GM19452 (cell line): ENCODE results near the gene ASIC2.
"Not testable (repeated sequence)": the region's sequence is repeated elsewhere in the genome, so short reads cannot be mapped to it uniquely, and the experiment has no call there.

Experiments
- ATAC-seq: cut with Tn5 transposase; IDR thresholded peaks from one replicate; pipeline ENCODE4 v1.9.1; 2021; ENCODE audit not compliant: unreplicated experiment

The ASIC2 gene

DNA sequence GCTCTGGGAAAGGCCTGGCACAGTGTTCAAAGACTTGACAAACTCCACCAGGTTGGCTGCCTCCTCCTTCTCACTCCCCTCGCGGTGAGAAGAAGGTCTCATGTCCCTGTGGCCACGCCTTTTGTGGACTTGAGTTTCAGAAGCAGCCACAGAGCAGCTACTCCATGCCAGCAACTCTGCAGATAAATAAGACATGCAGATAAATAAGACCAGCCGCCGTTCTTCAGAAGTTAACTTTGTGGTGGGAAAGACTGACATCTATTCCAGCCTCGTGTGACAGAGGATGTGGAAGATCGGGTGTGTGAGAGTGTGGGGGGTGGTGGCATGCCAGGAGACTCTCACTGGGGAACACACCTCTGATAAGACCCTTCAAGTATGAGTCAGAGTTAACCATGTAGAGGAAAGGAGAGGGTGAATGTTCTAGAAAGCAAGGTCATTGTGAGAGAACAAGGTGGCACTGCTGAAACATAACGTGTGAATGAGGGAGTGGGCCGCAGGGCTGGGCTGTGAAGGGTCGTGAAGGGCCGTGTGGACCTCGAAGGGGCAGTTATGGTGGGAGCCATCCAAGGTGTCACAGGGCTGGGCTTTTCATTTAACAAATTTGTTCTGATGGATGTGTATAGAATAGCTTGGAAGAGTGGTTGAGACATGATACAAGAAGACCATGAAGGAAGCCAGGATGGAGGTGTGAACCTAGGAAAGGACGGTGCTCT lies 300.6 kb downstream of the ASIC2 start:
- no peak for ATAC-seq

DNA sequence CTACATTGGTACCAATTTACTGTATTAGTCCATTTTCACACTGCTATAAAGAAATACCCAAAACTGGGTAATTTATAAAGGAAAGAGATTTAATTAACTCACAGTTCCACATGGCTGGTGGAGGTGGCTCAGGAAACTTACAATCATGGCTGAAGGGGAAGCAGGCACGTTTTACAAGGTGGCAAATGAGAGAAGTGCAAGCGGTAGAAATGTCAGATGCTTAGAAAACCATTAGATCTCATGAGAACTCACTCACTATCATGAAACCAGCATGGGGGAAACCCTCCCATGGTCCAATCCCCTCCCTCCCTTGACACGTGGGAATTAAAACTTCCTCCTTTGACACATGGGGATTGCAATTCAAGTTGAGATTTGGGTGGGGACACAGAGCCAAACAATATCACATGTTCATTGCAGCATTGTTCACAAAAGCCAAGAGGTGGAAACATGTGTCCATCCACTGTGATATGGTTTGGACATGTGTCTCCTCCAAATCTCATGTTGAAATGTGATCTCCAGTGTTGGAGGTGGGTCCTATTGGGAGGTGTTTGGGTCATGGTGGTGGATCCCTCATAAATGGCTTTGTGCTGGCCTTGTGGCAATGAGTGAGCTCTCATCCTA lies 304.5 kb downstream of the ASIC2 start:
- no peak for ATAC-seq

DNA sequence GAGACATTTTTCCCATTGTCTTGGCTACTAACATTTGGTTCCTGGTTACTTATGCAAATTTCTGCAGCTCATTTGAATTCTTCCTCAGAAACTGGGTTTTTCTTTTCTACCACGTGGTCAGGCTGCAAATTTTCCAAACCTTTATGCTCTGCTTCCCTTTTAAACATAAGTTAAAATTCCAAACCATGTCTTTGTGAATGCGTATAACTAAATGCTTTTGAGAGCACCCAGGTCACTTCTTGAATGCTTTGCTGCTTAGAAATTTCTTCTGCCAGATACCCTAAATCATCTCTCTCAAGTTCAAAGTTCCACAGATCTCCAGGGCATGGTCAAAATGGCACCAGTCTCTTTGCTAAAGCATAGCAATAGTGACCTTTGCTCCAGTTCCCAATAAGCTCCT lies 305.2 kb downstream of the ASIC2 start:
- not testable (repeated sequence) for ATAC-seq

DNA sequence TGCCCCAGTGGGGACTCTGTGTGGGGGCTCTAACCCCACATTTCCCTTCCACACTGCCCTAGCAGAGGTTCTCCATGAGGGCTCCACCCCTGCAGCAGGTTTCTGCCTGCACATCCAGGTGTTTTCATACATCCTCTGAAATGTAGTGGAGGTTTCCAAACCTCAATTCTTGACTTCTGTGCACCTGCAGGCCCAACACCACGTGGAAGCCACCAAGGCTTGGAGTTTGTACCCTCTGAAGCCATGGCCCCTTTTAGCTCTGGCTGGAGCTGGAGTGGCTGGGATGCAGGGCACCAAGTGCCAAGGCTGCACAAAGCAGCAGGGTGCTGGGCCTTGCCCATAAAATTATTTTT lies 305.7 kb downstream of the ASIC2 start:
- ATAC-seq = not testable (repeated sequence)

DNA sequence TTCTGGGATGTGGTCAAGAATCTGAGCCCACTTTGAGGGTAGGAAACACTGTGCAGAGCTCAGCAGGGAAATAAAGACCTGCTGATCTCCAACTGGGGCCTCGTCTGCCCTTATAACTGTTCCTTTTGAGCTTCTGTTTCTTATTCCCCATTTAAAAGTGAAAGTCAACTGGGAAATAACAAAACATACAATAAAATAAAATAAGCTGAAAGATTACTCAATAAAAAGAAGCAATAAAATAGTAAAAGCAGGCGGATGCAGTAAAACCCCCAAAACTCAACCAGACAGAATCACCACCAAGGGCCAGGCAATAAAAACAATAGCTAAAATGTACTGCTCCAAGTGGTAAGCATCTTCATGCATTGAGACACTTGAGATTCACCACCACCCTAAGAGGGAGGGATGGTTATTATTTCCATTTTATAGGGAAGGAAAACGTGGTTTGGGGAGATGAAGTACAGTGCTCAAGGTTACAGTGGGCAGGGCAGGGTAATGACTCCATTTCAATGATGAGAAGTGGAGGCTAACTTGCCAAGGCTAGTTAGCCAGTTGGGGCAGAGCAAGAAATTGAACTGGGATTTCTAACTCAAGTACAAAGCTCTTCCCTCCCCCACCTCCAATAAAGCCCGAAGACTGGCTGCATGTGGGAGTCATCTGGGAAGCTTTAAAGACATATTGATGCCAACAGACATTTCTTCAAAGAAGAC lies 307.9 kb downstream of the ASIC2 start:
- no peak for ATAC-seq

DNA sequence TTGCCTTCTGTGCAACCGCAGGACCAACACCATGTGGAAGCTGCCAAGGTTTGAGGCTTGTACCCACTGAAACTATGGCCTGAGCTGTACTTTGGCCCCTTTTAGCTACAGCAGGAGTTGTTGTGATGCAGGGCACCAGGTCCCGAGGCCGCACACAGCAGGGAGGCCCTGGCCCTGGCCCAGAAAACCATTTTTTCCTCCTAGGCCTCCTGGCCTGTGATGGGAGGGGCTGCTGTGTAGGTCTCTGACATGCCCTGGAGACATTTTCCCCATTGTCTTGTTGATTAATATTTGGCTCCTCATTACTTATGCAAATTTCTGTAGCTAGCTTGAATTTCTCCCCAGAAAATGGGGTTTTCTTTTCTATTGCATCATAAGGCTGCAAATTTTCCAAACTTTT lies 311.5 kb downstream of the ASIC2 start:
- ATAC-seq = not testable (repeated sequence)

DNA sequence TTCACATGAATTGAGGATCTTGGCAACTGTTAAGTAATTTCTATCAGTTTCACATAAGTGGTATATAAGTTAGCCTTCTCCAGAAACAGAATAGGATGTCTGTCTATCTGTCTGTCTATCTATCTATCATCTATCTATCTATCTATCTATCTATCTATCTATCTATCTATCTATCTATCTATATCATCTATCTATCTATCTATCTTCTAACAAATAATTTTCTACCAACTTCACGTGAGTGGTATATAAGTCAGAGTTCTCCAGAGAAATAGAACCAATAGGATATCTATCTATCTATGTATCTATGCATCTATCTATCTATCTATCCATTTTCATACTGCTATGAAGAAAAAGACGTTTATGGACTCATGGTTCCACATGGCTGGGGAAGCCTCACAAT lies 312.9 kb downstream of the ASIC2 start:
- no peak for ATAC-seq

DNA sequence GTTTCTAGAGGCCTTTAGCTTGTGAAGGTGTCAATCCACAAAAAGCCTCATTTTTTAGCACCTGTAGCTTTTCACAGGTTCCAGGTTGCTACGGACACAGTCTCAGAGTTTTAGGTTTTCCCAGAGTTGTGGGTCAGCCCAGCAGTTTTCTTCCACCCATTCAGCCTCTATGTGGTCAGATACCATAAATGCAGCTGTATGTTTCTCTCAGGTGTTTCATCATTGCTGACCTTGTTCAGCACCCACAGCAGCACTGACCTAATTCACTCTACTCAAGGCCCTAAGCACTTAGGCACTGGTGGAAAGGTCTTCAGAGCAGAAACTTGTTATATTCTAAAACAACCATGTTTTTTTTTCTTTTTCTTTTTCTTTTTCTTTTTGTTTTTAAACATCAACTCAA lies 316.5 kb downstream of the ASIC2 start:
- no peak for ATAC-seq

DNA sequence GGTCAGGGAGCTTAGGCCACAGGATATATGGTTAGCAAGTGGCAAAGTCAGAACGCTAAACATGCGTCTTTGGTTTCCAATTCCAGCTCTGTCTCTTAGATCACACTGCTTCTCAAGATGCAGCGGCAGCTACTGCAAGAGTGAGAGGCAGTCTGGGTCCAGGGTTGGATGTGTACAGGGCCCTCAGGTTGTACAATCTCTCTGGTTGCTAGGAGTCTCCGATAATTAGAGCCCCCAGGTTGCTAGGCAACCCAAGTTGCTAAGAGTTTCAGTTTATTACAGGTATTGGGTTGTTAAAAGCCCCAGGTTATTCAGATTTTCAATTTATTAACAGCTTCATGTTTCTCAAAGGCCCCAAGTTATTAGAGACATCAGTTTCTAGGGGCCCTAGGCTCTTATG lies 317.0 kb downstream of the ASIC2 start:
- ATAC-seq = no peak

DNA sequence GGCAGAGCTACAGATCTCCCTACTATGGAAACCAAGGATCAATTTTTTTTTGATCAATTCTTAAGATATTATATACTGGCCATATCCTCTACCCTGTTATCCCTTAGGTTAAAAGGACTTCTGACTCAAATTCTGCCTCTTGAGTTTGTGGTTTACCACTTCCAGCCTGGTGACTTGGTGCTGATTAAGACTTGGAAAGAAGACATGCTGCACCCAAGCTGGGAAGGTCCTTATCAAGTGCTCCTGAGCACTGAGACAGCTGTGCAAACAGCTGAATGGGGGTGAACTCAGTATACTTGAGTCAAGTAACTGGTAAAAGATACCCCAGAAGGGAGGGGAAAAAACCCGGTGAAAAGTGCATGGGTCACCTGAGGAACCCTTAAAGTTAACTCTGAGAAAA lies 321.9 kb downstream of the ASIC2 start:
- ATAC-seq = no peak

DNA sequence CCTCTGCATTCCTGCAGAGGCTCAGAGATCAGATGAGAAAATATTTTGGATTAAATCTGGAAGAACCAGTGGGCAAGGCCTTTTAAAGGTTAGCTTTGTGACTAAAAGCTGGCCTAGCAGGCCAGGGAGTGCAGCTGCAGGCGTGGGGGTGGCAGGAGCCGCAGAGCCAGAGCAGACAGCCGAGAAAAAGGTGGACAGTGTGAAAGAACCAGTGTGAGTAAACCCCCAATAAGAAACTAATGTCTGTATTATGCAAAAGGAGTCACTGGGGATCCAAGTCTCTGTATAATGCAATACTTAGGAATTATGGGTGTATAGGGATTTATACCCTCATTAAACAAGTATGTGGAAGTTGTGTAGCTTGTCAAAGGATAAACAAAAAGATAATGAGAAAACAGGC lies 322.8 kb downstream of the ASIC2 start:
- ATAC-seq = no peak

DNA sequence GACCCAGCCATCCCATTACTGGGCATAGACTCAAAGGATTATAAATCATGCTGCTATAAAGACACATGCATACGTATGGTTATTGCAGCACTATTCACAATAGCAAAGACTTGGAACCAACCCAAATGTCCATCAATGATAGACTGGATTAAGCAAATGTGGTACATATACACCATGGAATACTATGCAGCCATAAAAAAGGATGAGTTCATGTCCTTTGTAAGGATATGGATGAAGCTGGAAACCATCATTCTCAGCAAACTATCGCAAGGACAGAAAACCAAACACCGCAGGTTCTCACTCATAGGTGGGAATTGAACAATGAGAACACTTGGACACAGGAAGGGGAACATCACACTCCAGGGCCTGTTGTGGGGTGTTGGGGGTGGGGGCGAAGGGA lies 323.9 kb downstream of the ASIC2 start:
- ATAC-seq = not testable (repeated sequence)

DNA sequence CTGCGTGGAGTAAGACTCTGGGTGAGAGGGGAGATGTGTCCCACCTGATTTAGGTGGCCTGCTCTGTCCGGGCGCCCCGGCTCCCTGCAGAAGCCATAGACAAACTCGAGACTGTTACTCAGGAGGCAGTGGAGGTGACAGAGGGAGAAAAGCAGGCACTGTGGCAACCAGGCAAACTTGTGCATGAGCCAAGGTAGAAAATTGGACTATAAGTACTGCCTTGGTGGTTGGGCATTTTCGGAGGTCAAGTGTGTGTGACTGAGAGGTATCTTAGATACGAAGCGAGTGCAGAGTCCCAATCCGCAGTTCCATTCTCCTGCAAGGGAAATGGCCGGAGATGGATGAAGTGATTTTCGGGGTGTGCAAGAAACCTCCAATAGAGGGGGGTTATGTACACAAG lies 328.6 kb downstream of the ASIC2 start:
- ATAC-seq = no peak
